HT-29 (cell line): ENCODE data around the gene POLDIP2. TPM values are rescaled to one million over a fixed set of nuclear protein-coding genes. Genes with fewer than 3 reads are reported as not detected.

Experiments
- DNase-seq: peaks from one replicate; pipeline ENCODE4 v3.0.0-alpha.2; 2015; ENCODE audit warnings: low spot score
- total RNA-seq: library from RNA; depleted of rRNA; stranded (reverse); fragments of >200 nt; shearing (Covaris generic); gene quantifications from 2 replicates; pipeline ENCODE4 v1.2.3, GENCODE V29; 2014; rRNA removed

POLDIP2 gene
- 146 and 158 TPM in 2 replicates for total RNA-seq

GRCh38 chr17:28357061-28357900 lies at the start of gene POLDIP2:
TSS of gene POLDIP2 (minus strand) at chr17:28357527. CDS start at chr17:28357448, 79 bp downstream.
- DNase-seq = peak; percentile 92

GRCh38 chr17:28406473-28406814 lies 49.1 kb upstream of the POLDIP2 start:
- DNase-seq = no peak

GRCh38 chr17:28405632-28406472 lies 48.5 kb upstream of the POLDIP2 start, which contains the start of gene SLC46A1:
TSS of gene SLC46A1 (minus strand) at chr17:28406212. CDS start at chr17:28406114, 98 bp downstream.
- peak; percentile 18 for DNase-seq

GRCh38 chr17:28404812-28405570 lies 47.7 kb upstream of the POLDIP2 start:
- no peak for DNase-seq

GRCh38 chr17:28404461-28404811 lies 47.1 kb upstream of the POLDIP2 start:
- DNase-seq = no peak

GRCh38 chr17:28404007-28404406 lies 46.7 kb upstream of the POLDIP2 start:
- DNase-seq = no peak

- DNase-seq = no peak
Measured at GRCh38 chr17:28402844-28403243, 45.5 kb upstream of the POLDIP2 start.

GRCh38 chr17:28402224-28402630 lies 44.9 kb upstream of the POLDIP2 start:
- DNase-seq = no peak

- no peak for DNase-seq
Measured at GRCh38 chr17:28399808-28400207, 42.5 kb upstream of the POLDIP2 start.

- DNase-seq = no peak
Measured at GRCh38 chr17:28398280-28398981, 41.1 kb upstream of the POLDIP2 start.

GRCh38 chr17:28397687-28398279 lies 40.5 kb upstream of the POLDIP2 start:
- DNase-seq = no peak

GRCh38 chr17:28397275-28397674 lies 39.9 kb upstream of the POLDIP2 start:
- DNase-seq = no peak

GRCh38 chr17:28396635-28397239 lies 39.4 kb upstream of the POLDIP2 start:
- DNase-seq = no peak

GRCh38 chr17:28395968-28396367 lies 38.6 kb upstream of the POLDIP2 start:
- no peak for DNase-seq

- DNase-seq = no peak
Measured at GRCh38 chr17:28395426-28395825, 38.1 kb upstream of the POLDIP2 start.

- no peak for DNase-seq
Measured at GRCh38 chr17:28394337-28395116, 37.2 kb upstream of the POLDIP2 start.

- DNase-seq = no peak
Measured at GRCh38 chr17:28392491-28392890, 35.2 kb upstream of the POLDIP2 start.

GRCh38 chr17:28391401-28391800 lies 34.1 kb upstream of the POLDIP2 start:
- no peak for DNase-seq

GRCh38 chr17:28390984-28391383 lies 33.7 kb upstream of the POLDIP2 start:
- DNase-seq = no peak

GRCh38 chr17:28390563-28390962 lies 33.2 kb upstream of the POLDIP2 start:
- DNase-seq = no peak
